ENCODE data around the gene GPR68.
"Not testable (repeated sequence)": the region's sequence is repeated elsewhere in the genome, so short reads cannot be mapped to it uniquely, and the experiment has no call there.

Gene GPR68

GRCh38 chr14:91252871-91253794 is 8.6 kb upstream of the GPR68 start:
- DNase-seq: no peak

- peak; percentile 77 for DNase-seq
These were observed 6.4 kb upstream of the GPR68 start for GRCh38 chr14:91250912-91251311.

GRCh38 chr14:91249841-91250616 is 5.5 kb upstream of the GPR68 start:
- DNase-seq: peak; percentile 93

- DNase-seq: peak; percentile 70
These were observed 1.7 kb upstream of the GPR68 start for GRCh38 chr14:91246051-91246852.

- DNase-seq: not testable (repeated sequence)
These were observed 1.1 kb upstream of the GPR68 start for GRCh38 chr14:91245616-91246015.

GRCh38 chr14:91245029-91245428 is 525 bp upstream of the GPR68 start:
- no peak for DNase-seq

GRCh38 chr14:91243074-91243471 is 1.4 kb downstream of the GPR68 start:
- no peak for DNase-seq

- no peak for DNase-seq
These were observed 1.9 kb downstream of the GPR68 start for GRCh38 chr14:91242635-91243034.

GRCh38 chr14:91241863-91242262 is 2.6 kb downstream of the GPR68 start:
- no peak for DNase-seq

GRCh38 chr14:91238661-91239060 is 5.8 kb downstream of the GPR68 start:
- no peak for DNase-seq

- DNase-seq: no peak
These were observed 6.4 kb downstream of the GPR68 start for GRCh38 chr14:91238085-91238484.

- no peak for DNase-seq
These were observed 7.3 kb downstream of the GPR68 start for GRCh38 chr14:91237219-91237618.

- no peak for DNase-seq
These were observed 8.7 kb downstream of the GPR68 start for GRCh38 chr14:91235841-91236240.

- no peak for DNase-seq
These were observed 9.8 kb downstream of the GPR68 start for GRCh38 chr14:91234791-91235114.

- DNase-seq: no peak
These were observed 10.3 kb downstream of the GPR68 start for GRCh38 chr14:91233936-91234790.

- DNase-seq: no peak
These were observed 11.9 kb downstream of the GPR68 start for GRCh38 chr14:91232603-91233002.

GRCh38 chr14:91232052-91232451 is 12.5 kb downstream of the GPR68 start:
- no peak for DNase-seq

- no peak for DNase-seq
These were observed 13.1 kb downstream of the GPR68 start for GRCh38 chr14:91231446-91231845.

GRCh38 chr14:91230397-91231035 is 14.0 kb downstream of the GPR68 start:
- DNase-seq: no peak

GRCh38 chr14:91229743-91230200 is 14.7 kb downstream of the GPR68 start:
- no peak for DNase-seq

- DNase-seq: no peak
These were observed 15.5 kb downstream of the GPR68 start for GRCh38 chr14:91229005-91229382.

All from NCI-H1092 (cell line).